Omental fat pad (tissue), 4 donors: ENCODE results near the gene BICDL2. TPM values are rescaled to one million over a fixed set of nuclear protein-coding genes. Genes with fewer than 3 reads are reported as not detected.
"Not testable (repeated sequence)": the region's sequence is repeated elsewhere in the genome, so short reads cannot be mapped to it uniquely, and the experiment has no call there.

ENCODE experiments used
- ATAC-seq: fragments of 150-250 bp; one replicate; pipeline ENCODE4 v1.9.1; 2016; ENCODE audit warnings: mild to moderate bottlenecking, moderate library complexity; ENCODE audit not compliant: low FRiP score
- DNase-seq: peaks from one replicate; pipeline ENCODE4 v3.0.0-alpha.2; 2019; ENCODE audit warnings: low spot score
- total RNA-seq, 4 donors: library from RNA; depleted of rRNA; stranded (reverse); fragments of >200 nt; gene quantifications; one replicate each; pipeline ENCODE4 v1.1.0, GENCODE V29; 2016
- TF ChIP-seq, protein P1 (sequence below), 3 donors: fragments of 450-650 bp; IDR thresholded peaks; one replicate each; pipeline ENCODE4 v1.5.1; 2016 to 2017; ENCODE audit warnings: antibody characterized with exemption in 3 of 3, mild to moderate bottlenecking in 3 of 3, moderate library complexity in 2 of 3

BICDL2 gene, protein sequence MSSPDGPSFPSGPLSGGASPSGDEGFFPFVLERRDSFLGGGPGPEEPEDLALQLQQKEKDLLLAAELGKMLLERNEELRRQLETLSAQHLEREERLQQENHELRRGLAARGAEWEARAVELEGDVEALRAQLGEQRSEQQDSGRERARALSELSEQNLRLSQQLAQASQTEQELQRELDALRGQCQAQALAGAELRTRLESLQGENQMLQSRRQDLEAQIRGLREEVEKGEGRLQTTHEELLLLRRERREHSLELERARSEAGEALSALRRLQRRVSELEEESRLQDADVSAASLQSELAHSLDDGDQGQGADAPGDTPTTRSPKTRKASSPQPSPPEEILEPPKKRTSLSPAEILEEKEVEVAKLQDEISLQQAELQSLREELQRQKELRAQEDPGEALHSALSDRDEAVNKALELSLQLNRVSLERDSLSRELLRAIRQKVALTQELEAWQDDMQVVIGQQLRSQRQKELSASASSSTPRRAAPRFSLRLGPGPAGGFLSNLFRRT
- total RNA-seq, result under 1 TPM in 1 of 4 donors, not detected in 3; 0.47 TPM

DNA sequence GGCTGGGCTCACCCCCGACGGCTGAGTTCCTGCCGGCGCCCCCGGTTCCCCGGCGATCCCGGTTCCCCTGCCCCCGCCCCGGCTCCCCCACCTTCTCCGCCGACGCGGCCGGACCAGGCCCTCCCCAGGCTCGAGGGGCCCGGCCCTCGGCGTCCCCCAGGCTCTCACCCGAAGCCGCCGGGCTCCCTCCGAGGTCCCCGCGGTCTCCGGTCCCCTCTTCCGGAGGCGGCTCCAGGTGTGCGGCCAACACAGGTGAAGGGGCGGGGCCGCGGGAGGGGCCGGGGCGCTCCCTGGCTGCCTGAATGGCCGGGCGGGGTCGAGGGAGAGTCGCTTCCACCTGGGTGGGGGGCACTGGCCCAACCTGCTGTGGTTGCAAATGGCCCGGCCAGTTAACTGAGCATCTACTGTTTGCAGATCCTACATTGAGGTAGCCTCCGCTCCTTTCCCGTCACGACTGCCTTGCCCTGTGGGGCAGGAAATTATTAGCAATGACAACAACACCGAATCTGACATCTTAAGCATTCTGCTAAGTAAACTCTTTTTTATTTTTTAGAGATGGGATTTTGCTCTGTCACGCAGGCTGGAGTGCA is at the start of gene BICDL2:
BICDL2 (minus strand) TSS at position 219 of the 590 bp plus-strand sequence. CDS start 1,448 bp downstream, outside the sequence.
- no peak for ATAC-seq
- TF ChIP-seq, protein P1, sequence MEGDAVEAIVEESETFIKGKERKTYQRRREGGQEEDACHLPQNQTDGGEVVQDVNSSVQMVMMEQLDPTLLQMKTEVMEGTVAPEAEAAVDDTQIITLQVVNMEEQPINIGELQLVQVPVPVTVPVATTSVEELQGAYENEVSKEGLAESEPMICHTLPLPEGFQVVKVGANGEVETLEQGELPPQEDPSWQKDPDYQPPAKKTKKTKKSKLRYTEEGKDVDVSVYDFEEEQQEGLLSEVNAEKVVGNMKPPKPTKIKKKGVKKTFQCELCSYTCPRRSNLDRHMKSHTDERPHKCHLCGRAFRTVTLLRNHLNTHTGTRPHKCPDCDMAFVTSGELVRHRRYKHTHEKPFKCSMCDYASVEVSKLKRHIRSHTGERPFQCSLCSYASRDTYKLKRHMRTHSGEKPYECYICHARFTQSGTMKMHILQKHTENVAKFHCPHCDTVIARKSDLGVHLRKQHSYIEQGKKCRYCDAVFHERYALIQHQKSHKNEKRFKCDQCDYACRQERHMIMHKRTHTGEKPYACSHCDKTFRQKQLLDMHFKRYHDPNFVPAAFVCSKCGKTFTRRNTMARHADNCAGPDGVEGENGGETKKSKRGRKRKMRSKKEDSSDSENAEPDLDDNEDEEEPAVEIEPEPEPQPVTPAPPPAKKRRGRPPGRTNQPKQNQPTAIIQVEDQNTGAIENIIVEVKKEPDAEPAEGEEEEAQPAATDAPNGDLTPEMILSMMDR (IDR thresholded peaks at IDR 0.05), result no peak
- DNase-seq, result no peak

DNA sequence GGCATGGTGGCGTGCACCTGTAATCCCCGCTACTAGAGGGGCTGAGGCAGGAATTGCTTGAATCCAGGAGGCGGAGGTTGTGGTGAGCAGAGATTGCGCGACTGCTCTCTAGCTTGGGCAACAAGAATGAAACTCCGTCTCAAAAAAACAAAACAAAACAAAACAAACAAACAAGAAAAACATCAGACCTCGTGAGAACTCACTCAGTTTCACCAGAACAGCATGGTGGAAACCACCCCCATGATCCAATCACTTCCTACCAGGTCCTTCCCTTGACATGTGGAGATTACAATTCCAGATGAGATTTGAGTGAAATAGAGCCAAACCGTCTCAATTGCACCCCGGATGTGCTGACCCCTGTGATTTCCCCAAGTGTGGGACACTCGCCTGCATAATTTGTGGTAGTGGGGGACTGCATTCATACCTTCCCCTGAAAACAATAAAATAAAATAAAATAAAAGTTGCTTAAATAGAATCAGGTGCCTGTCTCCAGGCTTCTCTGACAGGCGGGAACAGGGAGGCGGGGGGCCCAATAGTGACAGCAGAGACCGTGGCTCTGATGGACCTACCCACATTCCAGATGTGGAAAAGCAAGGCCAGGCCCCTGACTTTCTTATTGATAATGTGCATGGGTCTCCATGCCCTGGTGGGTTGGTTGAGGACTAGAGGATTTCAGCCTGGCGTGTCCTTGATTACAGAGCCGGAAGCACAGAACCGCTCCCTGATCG is 49.3 kb upstream of the BICDL2 start:
- ATAC-seq, result no peak
- TF ChIP-seq, protein P1 (IDR thresholded peaks at IDR 0.05), result no peak
- no peak for DNase-seq

DNA sequence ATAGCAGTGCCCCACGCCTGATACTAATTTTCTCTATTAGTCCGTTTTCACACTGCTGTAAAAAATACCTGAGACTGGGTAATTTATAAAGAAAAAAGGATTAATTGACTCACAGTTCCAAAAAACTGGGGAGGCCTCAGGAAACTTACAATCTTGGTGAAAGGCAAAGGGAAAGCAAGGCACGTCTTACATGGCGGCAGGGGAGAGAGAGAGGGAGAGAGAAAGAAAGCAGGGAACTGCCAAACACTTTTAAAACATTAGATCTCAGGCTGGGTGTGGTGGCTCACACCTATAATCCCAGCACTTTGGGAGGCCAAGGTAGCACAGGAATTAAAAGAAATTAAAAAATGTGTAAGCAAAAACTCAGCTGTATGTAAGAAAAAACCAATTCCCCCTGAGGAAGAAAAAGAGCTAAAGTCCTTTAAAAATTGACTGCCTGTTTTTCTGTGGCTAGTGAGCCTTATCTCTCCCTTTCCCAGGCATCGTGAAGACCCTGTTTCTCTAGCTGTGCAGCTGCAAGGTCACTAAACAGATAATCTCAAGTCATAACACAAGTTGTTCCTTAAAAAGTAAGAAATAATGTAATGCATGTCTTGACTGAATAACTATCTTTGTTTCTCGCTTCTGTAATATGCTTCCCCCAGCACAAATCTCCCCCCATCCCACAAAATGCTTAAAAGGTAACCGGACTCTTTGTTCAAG is 48.4 kb upstream of the BICDL2 start:
- TF ChIP-seq, protein P1 (IDR thresholded peaks at IDR 0.05), result no peak
- ATAC-seq, result no peak
- DNase-seq, result no peak

DNA sequence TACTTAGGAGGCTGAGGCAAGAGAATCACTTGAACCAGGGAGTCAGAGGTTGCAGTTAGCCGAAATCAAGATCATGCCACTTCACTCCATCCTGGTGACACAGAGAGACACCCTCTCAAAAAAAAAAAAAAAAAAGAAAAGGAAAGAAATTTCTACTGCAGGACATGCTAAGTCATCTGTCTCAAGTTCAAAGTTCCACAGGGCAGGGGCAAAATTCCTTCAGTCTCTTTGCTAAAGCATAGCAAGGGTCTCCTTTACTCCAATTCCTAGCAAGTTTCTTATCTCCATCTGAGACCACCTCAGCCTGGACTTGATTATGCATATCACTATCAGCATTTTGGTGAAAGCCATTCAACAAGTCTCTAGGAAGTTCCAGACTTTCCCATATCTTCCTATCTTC is 47.7 kb upstream of the BICDL2 start:
- TF ChIP-seq, protein P1 (IDR thresholded peaks at IDR 0.05), result no peak
- DNase-seq (no peak), ATAC-seq (no peak)

DNA sequence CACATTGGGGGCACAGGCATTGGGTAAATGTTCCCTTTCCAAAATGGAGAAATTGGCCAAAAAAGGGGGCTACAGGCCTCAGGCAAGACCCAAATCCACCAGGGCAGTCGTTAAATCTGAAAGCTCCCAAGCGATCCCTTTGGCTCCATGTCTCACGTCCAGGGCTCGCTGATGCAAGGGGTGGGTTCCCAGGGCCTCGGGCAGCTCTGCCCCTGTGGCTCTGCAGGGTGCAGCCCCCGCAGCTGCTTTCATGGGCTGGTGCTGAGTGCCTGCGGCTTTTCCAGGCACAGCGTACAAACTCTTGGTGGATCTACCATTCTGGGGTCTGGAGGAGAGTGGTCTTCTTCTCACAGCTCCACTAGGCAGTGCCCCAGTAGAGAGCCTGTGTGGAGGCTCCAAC is 46.7 kb upstream of the BICDL2 start:
- not testable (repeated sequence) for DNase-seq, ATAC-seq

DNA sequence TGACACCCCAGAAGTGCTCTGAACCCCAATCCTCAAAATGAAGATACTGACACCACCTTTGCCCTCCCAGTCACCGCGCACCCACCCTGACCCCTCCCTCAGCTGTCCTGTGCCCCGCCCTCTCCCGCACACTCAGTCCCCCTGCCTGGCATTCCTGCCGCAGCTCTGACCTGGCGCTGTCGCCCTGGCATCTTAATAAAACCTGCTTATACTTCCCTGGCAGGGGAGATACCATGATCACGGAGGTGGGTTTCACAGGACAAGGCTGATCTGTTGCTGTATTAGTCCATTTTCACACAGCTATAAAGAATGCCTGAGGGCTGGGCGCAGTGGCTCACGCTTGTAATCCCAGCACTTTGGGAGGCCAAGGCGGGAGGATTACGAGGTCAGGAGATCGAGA is 45.2 kb upstream of the BICDL2 start:
- not testable (repeated sequence) for ATAC-seq, DNase-seq

DNA sequence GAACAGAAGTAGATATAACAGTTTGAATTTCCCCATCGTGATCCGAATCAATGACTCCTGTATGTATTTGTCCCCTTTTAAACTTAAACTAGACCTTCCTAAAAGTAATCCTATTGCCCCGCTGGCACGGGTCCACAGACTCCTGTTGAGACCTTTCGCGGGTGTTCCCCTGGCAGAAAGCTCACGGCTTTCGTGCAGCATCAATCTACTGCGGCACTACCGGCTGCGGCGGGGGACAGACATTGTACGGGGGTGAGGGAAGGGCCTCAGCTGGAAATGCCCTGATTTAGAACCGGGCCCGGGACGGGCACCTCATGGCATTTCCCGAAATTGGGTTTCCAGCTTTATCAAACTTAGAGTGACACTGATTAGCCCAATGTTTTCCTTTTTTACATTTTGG is 43.3 kb upstream of the BICDL2 start:
- TF ChIP-seq, protein P1 (IDR thresholded peaks at IDR 0.05), result no peak
- ATAC-seq (no peak), DNase-seq (no peak)
